Chondrocyte (in vitro differentiated cells): ENCODE data around the gene RHEB. TPM values are rescaled to one million over a fixed set of nuclear protein-coding genes. Genes with fewer than 3 reads are reported as not detected.

ENCODE experiments used
- DNase-seq: peaks from one replicate; pipeline ENCODE4 v3.0.0; 2021; ENCODE audit warnings: mixed read lengths, low spot score
- H3K27ac Mint-ChIP-seq: one replicate; pipeline ENCODE4 v1.8.0; 2021; ENCODE audit warnings: mild to moderate bottlenecking, moderate library complexity, mixed read lengths; ENCODE audit not compliant: unreplicated experiment
- H3K27me3 Mint-ChIP-seq: 2 replicates; pipeline ENCODE4 v1.8.0; 2021; ENCODE audit warnings: low read depth, mixed read lengths
- H3K36me3 Mint-ChIP-seq: 2 replicates; pipeline ENCODE4 v1.8.0; 2021; ENCODE audit warnings: low read depth, mixed read lengths
- H3K4me1 Mint-ChIP-seq: 2 replicates; pipeline ENCODE4 v1.8.0; 2021; ENCODE audit warnings: low read depth, mild to moderate bottlenecking, mixed read lengths
- H3K4me3 Mint-ChIP-seq: one replicate; pipeline ENCODE4 v1.8.0; 2021; ENCODE audit warnings: mild to moderate bottlenecking, moderate library complexity, mixed read lengths; ENCODE audit not compliant: unreplicated experiment
- H3K9me3 Mint-ChIP-seq: 2 replicates; pipeline ENCODE4 v1.8.0; 2021; ENCODE audit warnings: low read depth, mixed read lengths
- CTCF ChIP-seq: fragments of 200-600 bp; sonication (generic); IDR thresholded peaks from 2 replicates; pipeline ENCODE4 v1.5.0; 2021; ENCODE audit warnings: antibody characterized with exemption, mild to moderate bottlenecking, moderate library complexity
- microRNA-seq: library from miRNA; unstranded; fragments of <30 nt; microRNA quantifications from one replicate; pipeline ENCODE4 v1.2.0, GENCODE V29; 2020; ENCODE audit warnings: borderline number of aligned reads
- total RNA-seq: library from RNA; stranded (reverse); gene quantifications from 3 replicates; pipeline ENCODE4 v1.2.1, GENCODE V29; 2021

The RHEB gene
- total RNA-seq, 1 donor from 2014 or later: 126 TPM

GRCh38 chr7:151416112-151416940, 103.4 kb downstream of the RHEB start:
- peaks cover 6% of the 10 kb centered on the region for H3K36me3 Mint-ChIP-seq

More at GRCh38 chr7:151416112-151416940, 103.4 kb downstream of the RHEB start:
- Mint-ChIP-seq H3K9me3 (peaks cover 16% of the 10 kb centered on the region), H3K27ac (no peak overlapping the region), H3K4me3 (no peak overlapping the region), H3K27me3 (peaks cover 37% of the 10 kb centered on the region), H3K4me1 (no peaks in the 10 kb centered on the region)
- no peak for DNase-seq
- no peak for TF ChIP-seq CTCF

Small RNAs within 50 kb of the gene (microRNA-seq; reads per million reads assigned to microRNA genes)
- not detected for gene MIR3907

Other genes starting within 250 kb of the RHEB start
- gene NUB1, start 178.1 kb downstream of the RHEB start, total RNA-seq: 47.3 to 61.7 TPM (median 50.3 TPM) in 3 replicates
- gene WDR86, start 109.9 kb downstream of the RHEB start, total RNA-seq: not detected in 3 replicates
- gene CRYGN, start 79.8 kb downstream of the RHEB start, total RNA-seq: not detected in 3 replicates